RWPE1 (cell line): ENCODE results near the gene CEP20.

Experiments used
- CTCF ChIA-PET: fragments of 350-600 bp; sonication (Branson Sonifier 250); formaldehyde crosslinking; extraction: SDS; loops from one replicate; lab custom pipeline; 2021; lab: Yijun Ruan, JAX
- POLR2A ChIA-PET: fragments of 400-600 bp; formaldehyde crosslinking; extraction: SDS; loops from one replicate; lab custom pipeline; 2020; ENCODE audit warnings: antibody characterized with exemption; ENCODE audit not compliant: low non-redundant PET; lab: Yijun Ruan, JAX
- DNase-seq: peaks from one replicate; pipeline ENCODE4 v3.0.0; 2012; ENCODE audit warnings: low spot score
- H3K27ac ChIP-seq: fragments of 450-650 bp; 2 replicates; pipeline ENCODE4 v1.5.1; 2017
- TF ChIP-seq, protein P1 (sequence below): fragments of 450-650 bp; conservative IDR thresholded peaks from 2 replicates; pipeline ENCODE4 v1.5.1; 2017; ENCODE audit warnings: low read depth, mild to moderate bottlenecking

CEP20 gene

DNA sequence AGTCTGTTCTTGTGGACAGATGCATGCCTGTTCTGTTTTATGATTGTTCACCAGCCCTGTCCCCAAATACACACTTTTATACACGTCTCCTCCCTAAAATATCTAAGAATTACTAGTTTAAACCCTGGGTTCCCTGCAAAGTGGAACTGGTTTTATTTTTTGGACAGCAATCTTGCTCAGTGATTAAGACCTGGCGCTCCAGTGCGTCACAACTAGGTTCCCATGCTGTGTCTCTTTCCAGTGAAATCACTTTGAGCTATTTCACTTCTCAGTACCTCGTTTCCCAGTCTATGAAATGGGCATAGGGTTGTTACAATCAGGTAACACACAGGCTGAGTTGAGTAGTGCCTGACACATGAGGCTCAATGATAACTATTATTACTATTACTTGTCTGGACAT, 1.1 kb downstream of the CEP20 start:
- TF ChIP-seq, protein P1, sequence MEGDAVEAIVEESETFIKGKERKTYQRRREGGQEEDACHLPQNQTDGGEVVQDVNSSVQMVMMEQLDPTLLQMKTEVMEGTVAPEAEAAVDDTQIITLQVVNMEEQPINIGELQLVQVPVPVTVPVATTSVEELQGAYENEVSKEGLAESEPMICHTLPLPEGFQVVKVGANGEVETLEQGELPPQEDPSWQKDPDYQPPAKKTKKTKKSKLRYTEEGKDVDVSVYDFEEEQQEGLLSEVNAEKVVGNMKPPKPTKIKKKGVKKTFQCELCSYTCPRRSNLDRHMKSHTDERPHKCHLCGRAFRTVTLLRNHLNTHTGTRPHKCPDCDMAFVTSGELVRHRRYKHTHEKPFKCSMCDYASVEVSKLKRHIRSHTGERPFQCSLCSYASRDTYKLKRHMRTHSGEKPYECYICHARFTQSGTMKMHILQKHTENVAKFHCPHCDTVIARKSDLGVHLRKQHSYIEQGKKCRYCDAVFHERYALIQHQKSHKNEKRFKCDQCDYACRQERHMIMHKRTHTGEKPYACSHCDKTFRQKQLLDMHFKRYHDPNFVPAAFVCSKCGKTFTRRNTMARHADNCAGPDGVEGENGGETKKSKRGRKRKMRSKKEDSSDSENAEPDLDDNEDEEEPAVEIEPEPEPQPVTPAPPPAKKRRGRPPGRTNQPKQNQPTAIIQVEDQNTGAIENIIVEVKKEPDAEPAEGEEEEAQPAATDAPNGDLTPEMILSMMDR = no peak
- POLR2A ChIA-PET = interaction anchor here (0.5 to 0.9 kb wide), 2 partner anchors 15 to 92 kb away, joined by 3 to 6 read pairs; no protein-coding TSS in a partner anchor
- DNase-seq = no peak
- no peak overlapping the region for H3K27ac ChIP-seq
- CTCF ChIA-PET = interaction anchor here (0.5 kb wide), 1 partner anchor 66 kb away, joined by 3 read pairs; no protein-coding TSS in a partner anchor

DNA sequence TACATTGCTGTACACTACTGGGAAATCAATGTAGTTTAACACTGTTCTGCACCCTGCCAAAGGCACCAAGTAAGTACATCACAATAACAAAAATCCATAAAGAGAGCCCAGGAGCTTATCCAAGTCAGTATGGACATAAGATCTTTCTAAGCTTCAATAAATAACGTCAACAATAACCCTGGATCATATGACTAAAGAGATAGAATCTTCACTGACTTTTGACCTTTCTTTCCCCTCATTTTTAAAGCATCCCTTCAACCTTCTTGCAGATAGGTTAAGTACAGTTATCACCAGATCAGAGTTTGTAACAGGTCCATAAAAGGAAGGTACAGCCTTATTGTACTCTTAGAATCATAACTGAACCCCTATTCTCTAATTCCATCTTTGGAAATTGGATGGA, 2.3 kb downstream of the CEP20 start:
- POLR2A ChIA-PET = interaction anchor here (0.8 kb wide), 1 partner anchor 64 kb away, joined by 3 read pairs; no protein-coding TSS in a partner anchor
- DNase-seq = no peak
- CTCF ChIA-PET = interaction anchor here (0.5 to 1.0 kb wide), 3 partner anchors 12 to 34 kb away, joined by 3 to 5 read pairs (median 3); no protein-coding TSS in a partner anchor
- no peak overlapping the region for H3K27ac ChIP-seq
- TF ChIP-seq, protein P1 = no peak

DNA sequence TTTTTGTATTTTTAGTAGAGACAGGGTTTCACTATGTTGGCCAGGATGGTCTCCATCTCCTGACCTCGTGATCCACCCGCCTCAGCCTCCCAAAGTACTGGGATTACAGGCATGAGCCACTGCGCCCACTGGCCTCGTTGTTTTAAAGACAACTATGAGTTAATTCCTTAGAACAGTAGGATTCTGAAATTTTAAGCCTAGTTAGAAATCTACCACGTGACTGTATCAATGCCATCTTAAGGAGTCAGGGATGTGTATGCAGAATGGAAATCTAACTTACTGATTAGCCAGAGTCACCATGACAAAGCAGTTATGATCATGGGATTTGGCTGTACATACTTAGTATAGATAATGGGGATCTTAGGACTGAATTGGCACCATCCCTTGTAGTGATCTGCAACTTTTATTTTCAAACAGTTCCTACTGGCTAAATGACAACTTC, 2.8 kb downstream of the CEP20 start:
- DNase-seq = no peak
- POLR2A ChIA-PET = no interaction called here
- TF ChIP-seq, protein P1 = no peak
- CTCF ChIA-PET = no interaction called here
- peak overlapping the region; percentile 56 for H3K27ac ChIP-seq

DNA sequence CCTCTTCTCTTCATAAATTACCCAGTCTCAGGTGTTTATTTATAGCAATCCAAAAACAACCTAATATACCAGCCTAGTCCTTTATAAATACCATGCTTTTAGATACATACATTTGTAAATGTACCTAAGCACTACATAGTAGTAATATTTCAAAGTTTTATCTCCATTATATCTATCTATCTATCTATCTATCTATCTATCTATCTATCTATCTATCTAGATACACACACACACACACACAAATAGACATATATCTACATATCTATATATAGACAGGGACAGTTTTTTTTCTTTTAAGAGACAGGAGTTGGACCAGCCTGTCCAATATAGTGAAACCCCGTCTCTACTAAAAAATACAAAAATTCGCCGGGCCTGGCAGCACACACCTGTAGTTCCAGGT, 5.8 kb downstream of the CEP20 start:
- TF ChIP-seq, protein P1 = no peak
- ChIA-PET POLR2A (no interaction called here), CTCF (no interaction called here)

DNA sequence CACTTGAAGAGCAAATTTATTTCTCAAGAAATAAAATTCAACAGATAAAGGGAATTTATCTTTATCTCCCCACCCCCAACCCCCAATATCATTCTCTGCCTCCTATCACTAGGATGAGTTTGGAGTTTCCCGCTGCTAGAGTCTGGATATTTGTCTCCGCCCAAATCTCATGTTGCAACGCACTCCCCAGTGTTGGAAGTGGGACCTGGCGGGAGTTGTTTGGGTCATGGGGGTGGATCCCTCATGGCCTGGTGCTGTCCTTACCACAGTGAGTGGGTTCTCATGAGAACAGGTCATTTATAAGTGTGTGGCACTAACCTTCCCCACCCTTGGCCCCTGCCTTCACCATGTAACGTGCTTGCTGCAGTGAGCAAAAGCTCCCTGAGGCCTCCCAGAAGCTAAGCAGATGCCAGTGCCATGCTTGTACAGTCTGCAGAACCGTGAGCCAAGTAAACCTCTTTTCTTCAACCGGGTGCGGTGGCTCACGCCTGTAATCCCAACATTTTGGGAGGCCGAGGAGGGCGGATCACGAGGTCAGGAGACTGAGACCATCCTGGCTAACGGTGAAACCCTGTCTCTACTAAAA, 6.5 kb downstream of the CEP20 start:
- TF ChIP-seq, protein P1 = no peak
- CTCF ChIA-PET = no interaction called here
- peak overlapping the region; percentile 57 for H3K27ac ChIP-seq
- DNase-seq = no peak
- POLR2A ChIA-PET = no interaction called here

More for the DNA sequence above, 5.8 kb downstream of the CEP20 start:
- H3K27ac ChIP-seq = 0 out of 2 replicates have a peak overlapping the region, but pooled peaks have one; percentile 20
- DNase-seq = no peak

DNA sequence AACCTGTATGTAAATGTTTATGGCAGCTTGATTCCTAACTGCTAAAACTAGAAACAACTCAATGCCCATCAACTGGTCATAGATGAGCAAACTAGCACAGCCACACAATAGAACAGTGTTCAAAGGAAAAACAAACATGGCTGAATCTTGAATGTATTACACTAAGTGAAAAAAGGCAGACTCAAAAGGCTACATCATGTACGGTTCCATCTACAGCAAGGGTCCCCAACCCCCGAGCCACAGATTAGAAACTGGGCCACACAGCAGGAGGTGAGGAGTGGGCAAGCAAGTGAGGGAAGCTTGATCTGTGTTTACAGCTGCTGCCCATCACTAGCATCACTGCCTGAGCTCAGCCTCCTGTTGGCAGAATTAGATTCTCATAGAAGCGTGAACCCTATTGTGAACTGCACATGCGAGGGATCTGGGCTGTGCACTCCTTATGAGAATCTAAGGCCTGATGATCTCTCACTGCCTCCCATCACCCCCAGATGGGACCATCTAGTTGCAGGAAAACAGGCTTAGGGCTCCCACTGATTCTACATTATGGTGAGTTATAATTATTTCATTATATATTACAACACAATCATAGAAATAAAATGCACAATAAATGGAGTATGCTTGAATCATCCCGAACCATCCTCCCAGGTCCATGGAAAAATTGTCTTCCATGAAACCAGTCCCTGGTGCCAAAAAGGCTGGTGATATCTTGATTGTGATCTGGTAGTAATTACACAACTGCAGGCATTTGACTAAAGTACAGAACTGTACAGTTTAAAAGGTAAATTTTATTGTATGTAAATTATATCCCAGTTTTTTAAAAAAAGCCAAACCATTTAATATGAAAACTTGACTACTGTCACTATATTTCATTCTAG, 7.7 kb downstream of the CEP20 start:
- no peak for DNase-seq
- TF ChIP-seq, protein P1 = no peak
- POLR2A ChIA-PET = no interaction called here
- peak overlapping the region; percentile 65 for H3K27ac ChIP-seq
- CTCF ChIA-PET = no interaction called here
